BE2C (cell line): ENCODE data around the gene CD274.

ENCODE experiments used
- DNase-seq: peaks from one replicate; pipeline ENCODE4 v3.0.0-alpha.2; 2020
- H3K27me3 ChIP-seq: fragments of 250-450 bp; sonication (Bioruptor Pico); 2 replicates; pipeline ENCODE4 v1.5.1; 2020; ENCODE audit warnings: mild to moderate bottlenecking
- H3K36me3 ChIP-seq: fragments of 250-450 bp; sonication (Bioruptor Pico); 2 replicates; pipeline ENCODE4 v1.5.1; 2020; ENCODE audit warnings: mild to moderate bottlenecking
- H3K4me1 ChIP-seq: fragments of 250-450 bp; sonication (Bioruptor Pico); 2 replicates; pipeline ENCODE4 v1.5.1; 2020
- H3K4me3 ChIP-seq: 2 replicates; pipeline ENCODE4 v1.5.1; 2011; ENCODE audit warnings: low read depth, low read length
- H3K9me3 ChIP-seq: fragments of 250-450 bp; sonication (Bioruptor Pico); 2 replicates; pipeline ENCODE4 v1.5.1; 2020
- CTCF ChIP-seq: IDR thresholded peaks from 2 replicates; pipeline ENCODE4 v1.5.1; 2012; ENCODE audit warnings: mild to moderate bottlenecking, low read depth, low read length

The CD274 gene

GRCh38 chr9:5480919-5481318, 30.6 kb downstream of the CD274 start:
- Histone ChIP-seq H3K36me3 (no peaks in the 10 kb centered on the region), H3K9me3 (no peaks in the 10 kb centered on the region), H3K4me1 (no peaks in the 10 kb centered on the region), H3K4me3 (no peak overlapping the region), H3K27me3 (no peaks in the 10 kb centered on the region)
- TF ChIP-seq CTCF = no peak
- DNase-seq = no peak

- H3K9me3 ChIP-seq = no peaks in the 10 kb centered on the region
- no peak for DNase-seq
- H3K4me3 ChIP-seq = no peak overlapping the region
- H3K4me1 ChIP-seq = no peaks in the 10 kb centered on the region
- H3K27me3 ChIP-seq = no peaks in the 10 kb centered on the region
- no peaks in the 10 kb centered on the region for H3K36me3 ChIP-seq
- peak; percentile 25 for TF ChIP-seq CTCF
Observed at GRCh38 chr9:5481322-5482040, 31.1 kb downstream of the CD274 start.

- Histone ChIP-seq H3K27me3 (no peaks in the 10 kb centered on the region), H3K36me3 (no peaks in the 10 kb centered on the region), H3K4me1 (no peaks in the 10 kb centered on the region), H3K4me3 (no peak overlapping the region), H3K9me3 (no peaks in the 10 kb centered on the region)
- no peak for DNase-seq
- no peak for TF ChIP-seq CTCF
Observed at GRCh38 chr9:5482194-5482593, 31.9 kb downstream of the CD274 start.

- DNase-seq = no peak
- no peak for TF ChIP-seq CTCF
- Histone ChIP-seq H3K36me3 (no peaks in the 10 kb centered on the region), H3K4me3 (no peak overlapping the region), H3K27me3 (no peaks in the 10 kb centered on the region), H3K4me1 (no peaks in the 10 kb centered on the region), H3K9me3 (no peaks in the 10 kb centered on the region)
Observed at GRCh38 chr9:5483306-5483705, 33.0 kb downstream of the CD274 start.

GRCh38 chr9:5485378-5486085, 35.2 kb downstream of the CD274 start:
- Histone ChIP-seq H3K9me3 (no peaks in the 10 kb centered on the region), H3K27me3 (no peaks in the 10 kb centered on the region), H3K4me3 (no peak overlapping the region), H3K4me1 (no peaks in the 10 kb centered on the region; the same call in 1 of the 2 replicates), H3K36me3 (no peaks in the 10 kb centered on the region)
- DNase-seq = no peak
- no peak for TF ChIP-seq CTCF

GRCh38 chr9:5486988-5487387, 36.6 kb downstream of the CD274 start:
- Histone ChIP-seq H3K27me3 (no peaks in the 10 kb centered on the region), H3K9me3 (no peaks in the 10 kb centered on the region), H3K4me3 (no peak overlapping the region), H3K4me1 (no peaks in the 10 kb centered on the region; the same call in 1 of the 2 replicates), H3K36me3 (no peaks in the 10 kb centered on the region)
- no peak for DNase-seq
- no peak for TF ChIP-seq CTCF
